ENCODE measurements around the gene CTNND2. TPM values are rescaled to one million over a fixed set of nuclear protein-coding genes. Genes with fewer than 3 reads are reported as not detected.

CTNND2 gene
- total RNA-seq, 1 donor from 2014 or later = not detected

DNA sequence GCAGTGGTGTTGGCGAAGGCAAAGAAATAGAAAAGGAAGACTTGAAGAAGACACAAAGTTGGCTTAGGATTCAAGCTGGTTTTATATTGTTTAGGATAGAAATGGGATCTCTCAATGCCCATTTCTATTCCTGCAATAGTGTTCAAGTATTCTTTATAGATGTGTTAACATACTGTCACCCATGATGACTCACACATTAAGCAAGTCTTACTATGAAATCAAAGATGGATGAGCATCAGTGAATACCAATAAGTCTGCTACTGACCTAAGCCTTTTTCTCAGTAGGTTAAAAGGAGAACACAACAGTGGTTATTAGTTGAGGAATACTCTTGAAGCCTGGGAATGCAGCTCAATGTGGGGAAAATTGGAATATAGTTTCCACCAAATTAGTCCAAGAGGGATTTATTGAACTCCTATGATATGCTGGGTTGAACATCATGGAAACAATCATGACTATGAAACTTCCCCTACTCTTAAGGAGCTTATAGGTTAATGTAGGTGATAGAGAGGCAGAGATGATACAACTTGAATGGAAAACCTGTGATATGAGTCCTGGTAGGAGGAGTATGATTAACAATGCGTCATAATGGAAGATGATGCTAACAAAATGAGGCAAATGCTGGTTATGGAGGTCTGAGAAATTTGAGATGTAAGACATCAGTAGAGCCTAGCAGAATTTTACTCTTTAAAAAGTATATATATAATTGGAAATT, 726.1 kb downstream of the CTNND2 start:
- DNase-seq (ENCODE audit: low read depth, low spot score) = no peak

DNA sequence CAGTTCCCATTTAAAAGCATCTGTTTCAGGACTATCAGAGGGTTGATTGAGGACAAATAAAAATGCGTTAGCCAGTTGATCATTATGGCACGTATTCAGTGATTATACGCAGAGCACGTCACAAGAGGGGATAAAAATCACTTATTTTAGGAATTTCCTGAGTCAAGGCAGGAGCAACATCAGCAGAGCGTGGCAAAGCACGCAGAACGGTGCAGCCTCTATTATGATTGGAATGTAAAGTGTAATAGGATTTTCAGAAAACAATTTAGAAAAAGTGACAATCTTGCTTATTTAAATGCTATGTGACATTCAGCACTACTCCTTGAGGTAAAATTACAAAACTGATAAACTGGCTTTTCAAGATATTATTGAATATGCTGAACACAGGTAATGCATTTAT, 729.7 kb downstream of the CTNND2 start:
- DNase-seq (ENCODE audit: low read depth, low spot score) = no peak

DNA sequence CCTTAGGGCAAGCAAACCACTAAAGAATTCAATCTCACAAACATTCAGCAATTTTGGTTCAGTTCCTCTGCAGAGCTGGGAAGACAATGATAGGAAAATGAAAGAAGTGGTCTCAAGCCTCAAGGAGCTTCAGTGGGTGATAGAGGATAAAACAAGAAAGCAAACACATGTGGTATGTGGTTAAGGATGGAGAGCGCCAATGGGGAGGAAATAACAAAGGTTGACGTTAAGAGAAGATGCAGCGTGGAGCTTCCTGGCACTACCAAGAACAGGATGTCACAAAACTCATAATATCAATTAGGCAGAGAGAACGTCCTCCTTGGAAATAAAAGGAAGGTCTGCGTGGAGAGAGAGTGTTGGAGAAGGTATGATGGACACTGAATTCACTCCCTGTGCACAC, 731.8 kb downstream of the CTNND2 start:
- no peak for DNase-seq (ENCODE audit: low read depth, low spot score)

DNA sequence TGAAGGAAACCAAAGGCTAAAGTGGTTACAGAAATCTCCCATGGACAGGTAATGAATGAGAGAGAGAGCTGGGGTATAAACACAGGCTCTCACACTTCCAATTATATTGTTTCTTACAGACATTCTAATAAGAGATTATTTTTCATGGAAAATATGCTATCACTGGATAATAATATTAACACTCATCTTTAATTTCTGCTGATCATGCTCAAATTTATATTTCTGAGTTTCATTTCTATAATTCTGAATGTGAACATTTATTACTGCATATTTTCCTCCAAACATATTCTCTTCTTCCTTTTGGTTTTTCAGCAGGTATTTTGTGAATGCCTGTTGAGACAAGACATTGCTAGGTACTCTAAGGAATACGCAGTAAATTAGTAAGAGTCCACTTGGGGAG, 733.0 kb downstream of the CTNND2 start:
- no peak for DNase-seq (ENCODE audit: low read depth, low spot score)

DNA sequence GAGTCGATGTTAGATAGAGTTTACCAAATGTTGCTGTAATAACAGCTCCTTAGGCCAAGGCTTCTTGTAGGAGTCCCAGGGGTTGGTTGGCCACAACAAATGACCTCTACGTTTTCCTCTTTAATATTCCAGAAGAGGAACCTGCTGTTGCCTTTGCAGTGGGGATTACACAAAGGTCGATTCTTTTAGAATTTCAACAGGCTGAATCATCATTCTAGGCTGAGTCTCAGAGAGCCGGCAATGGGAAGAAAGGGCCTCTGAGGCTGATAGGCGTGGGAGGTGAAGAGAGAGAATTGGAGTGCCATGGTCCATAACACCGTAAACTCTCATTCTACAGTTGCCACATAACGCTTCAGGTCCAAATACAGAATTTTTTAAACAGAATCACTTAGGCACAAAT, 737.3 kb downstream of the CTNND2 start:
- no peak for DNase-seq (ENCODE audit: low read depth, low spot score)

DNA sequence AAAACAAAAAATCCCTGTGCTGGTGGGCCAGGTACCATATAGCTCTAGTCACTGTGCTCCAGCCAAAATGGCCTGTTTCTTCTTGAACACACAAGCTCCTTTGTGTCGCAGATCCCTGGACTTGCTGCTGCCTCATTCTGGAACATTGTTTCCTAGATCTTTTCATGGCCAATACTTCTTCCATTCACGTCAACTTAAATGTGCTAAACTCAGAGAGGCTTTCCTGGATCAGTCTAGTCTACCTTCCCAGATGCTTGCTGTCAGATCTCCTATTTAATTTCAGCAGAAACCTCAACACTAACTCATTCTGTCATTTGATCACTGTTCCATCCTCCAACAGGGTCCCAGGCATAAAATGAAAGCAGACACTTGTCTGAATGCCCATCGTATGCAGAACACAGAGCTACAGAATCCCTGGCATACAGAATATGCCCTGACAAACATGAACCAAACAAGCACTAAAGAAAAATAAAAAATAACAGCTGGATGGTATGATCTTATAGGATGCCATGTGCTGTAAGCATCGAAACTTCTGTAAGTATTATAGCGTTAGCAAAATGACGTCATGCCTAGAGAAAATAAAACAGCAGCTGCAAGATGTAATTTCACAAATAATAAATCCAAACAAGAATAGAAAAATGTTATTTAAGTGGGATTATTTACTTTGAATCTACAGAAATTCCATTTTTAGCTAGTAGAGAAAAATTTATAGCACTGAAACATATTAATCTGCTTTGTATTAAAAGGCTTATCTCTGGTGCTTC, 739.5 kb downstream of the CTNND2 start:
- no peak for DNase-seq (ENCODE audit: low read depth, low spot score)

DNA sequence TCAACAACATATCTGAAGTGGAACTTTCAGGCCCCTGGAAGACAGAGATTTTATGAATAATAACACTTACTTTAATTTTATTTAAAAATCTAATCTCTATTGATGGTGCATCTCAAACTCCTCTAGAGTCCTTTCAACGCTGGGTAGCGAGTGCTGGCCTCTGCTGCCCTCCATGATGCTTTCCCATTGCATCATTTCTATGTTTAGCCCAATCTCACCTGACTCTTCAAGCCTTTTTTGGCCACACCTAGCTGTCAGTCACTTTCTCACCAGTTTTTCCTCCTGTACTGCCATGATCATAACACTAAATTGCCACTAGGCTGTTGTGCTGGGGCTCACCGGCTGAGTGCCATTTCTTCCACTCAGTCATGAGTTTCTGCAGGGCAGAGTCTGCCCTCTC, 747.1 kb downstream of the CTNND2 start:
- no peak for DNase-seq (ENCODE audit: low read depth, low spot score)

DNA sequence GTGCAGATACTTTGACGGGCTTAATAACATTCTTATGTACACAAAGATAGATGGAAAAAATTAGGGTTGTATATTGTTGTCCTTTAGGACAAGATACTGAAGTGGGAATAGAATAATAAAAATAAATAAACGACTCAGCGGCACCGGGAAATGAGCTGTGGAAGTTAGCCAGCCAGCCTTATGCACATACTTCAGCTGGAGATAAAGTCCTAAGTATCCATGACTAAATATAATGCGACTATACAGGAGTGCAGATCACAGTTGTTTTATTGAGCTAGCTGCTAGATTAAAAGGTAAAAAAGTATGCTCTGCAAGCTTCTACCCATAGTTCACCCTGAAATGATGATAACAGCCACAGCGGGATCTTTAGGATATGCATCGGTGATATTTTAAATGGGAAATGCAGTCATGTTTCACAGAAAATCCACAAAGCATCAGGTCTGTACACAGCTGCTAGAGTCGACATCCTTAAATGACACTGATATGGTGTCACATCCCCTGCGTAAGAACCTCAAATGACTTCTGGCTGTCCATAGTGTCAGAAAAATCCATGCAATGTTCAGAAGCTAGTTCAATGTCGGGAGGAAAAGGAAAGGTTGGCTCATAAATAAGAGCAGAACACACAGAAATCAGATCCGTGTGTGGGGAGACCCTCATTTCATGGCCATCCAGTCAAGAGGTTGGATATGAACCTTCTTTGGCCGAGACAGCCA, 750.4 kb downstream of the CTNND2 start:
- DNase-seq (ENCODE audit: low read depth, low spot score) = no peak

DNA sequence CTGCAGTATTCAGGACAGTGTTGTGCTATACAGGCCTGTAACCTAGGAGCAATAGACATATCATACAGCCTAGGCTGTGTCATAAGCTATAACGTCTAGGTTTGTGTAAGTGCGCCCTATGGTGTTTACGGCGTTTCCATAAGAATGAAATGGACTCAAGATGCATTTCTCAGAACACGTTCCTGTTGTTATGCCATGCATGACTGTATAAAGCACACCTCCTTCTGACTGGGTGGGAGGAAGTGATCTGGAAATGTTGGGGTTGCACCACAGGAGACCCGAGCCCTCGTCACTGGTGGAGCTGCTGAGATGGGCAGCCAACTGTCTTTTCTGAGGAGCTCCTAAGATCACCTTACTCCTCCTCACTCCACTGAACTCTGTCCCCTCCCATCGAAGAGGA, 751.9 kb downstream of the CTNND2 start:
- no peak for DNase-seq (ENCODE audit: low read depth, low spot score)

DNA sequence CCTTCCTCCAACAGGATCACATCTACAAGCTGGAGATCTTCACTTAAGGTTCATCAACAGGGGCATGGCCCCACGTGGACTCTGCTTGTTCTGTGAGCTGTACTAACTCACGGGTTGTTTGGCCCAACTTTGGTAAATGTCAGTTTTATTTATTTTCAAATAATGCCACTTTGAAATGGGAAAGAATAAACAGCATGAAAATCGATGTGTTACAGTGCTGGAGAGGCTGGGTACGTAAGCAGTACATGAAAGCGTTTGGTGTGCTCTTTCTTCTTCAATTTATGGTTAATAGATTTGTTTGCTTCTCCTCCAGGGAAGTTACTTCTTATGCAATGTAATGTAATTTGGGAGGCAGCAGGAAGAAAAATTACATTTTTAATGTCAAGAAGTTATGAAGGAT, 753.3 kb downstream of the CTNND2 start:
- no peak for DNase-seq (ENCODE audit: low read depth, low spot score)

DNA sequence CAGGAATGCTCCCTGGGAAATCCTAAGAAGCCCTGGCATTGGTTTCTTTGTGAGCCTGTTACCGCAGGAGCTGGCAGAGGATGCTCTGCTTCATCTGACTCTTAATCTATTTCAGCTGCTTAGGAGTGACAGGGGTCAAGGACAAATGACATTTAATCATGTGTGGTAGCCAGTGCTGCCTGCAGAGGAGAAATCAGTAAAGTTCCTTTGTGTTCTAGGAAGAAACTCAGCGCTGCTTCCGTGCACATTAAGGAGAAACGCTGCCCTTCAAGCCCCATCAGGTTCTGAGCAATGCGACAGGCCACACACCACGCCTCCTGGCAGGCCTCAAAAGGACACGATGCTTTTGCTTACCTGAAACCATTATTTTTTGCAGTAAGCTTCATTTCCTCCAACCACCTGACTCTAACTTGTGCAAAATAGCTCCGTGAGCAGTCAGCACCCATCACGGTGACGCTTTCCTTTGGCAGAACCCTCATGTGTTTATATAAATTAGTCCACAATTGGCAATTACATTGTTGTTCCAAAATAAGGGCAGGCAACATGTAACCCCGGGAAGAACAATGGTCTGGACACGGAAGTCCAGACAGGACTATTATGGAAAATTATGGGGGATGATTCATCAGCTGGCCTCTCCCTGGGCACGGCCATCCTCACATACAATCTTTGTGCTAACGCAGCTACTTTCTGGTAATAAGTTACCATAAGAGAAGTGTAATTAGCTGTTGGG, 755.3 kb downstream of the CTNND2 start:
- no peak for DNase-seq (ENCODE audit: low read depth, low spot score)

DNA sequence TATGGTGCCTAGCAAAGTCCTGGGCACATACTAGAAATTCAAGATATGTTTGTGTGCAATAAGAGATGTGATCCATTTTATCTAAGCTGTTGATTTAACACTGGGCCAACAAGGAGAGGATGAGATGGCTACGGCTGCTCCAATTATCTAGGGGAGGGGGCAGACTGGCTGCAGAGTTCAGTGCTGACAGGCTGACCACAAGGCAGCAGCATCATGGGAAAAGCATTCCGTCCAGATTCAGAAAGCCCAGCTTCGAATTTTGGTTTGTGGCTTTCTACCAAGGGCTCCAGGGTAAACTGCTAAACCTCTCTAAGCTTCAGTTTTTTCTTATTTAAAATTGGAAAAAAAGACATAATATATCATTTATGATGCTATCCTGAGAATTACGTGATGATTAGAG, 758.1 kb downstream of the CTNND2 start:
- DNase-seq (ENCODE audit: low read depth, low spot score) = no peak

DNA sequence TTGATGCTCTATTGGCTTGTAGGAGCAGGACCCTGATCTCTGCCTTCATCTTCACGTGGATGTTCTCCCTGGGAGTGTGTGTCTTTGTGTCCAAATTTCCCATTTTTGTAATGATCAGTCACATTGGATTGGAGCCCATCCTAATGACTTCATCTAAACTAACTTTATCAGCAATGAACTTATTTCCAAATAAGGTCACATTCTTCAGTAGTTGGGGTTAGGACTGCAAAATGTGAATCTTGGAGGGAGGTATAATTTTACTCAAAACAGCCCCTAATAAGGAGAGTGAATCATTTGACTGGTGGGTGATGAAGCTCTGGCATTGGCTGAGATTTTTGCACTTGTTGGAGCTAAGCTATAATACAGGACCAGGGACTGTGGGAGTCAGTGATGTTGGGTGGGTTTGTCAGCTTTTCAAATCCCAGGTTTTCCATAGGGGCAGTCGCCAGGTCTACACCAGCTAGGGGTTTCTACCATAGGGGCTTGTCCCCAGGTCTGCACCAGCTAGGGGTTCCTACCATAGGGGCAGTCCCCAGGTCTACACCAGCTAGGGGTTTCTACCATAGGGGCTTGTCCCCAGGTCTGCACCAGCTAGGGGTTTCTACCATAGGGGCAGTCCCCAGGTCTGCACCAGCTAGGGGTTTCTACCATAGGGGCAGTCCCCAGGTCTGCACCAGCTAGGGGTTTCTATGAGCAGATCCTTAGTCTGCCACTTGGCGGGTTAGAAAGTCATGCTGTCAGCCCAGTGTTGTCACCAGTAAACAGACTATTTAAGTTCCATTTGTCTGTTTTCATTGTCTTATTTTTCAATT, 760.6 kb downstream of the CTNND2 start:
- no peak for DNase-seq (ENCODE audit: low read depth, low spot score)

DNA sequence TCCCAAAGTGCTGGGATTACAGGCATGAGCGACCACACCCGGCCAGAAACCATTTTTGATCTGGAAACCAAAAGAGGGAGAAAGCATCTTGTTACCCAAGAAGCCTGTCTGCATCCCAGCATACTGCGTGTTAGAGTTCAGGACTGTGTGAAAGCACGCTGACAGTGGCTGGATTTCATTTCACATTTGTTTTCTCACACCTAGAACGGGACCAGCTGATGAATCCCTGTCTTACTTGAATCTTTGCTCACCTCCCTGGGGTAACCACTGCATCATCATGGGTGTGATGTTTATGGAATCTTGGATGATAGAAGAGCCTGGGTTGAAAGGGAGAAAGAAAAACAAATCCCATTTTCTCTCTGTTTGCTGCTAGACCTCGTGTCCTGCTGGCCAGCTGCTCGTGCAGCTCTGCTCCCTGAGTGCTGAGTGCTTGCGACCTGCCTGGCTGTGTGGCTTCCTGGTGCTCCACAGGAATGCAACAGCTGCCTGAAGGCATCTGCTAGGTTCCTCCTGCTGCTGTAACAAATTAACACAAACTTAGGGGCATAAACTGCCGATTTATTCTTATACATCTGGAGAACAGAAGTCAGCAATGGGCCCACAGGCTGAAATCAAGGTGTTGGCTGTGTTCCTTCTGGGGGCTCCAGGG, 764.9 kb downstream of the CTNND2 start:
- DNase-seq (ENCODE audit: low read depth, low spot score) = no peak

DNA sequence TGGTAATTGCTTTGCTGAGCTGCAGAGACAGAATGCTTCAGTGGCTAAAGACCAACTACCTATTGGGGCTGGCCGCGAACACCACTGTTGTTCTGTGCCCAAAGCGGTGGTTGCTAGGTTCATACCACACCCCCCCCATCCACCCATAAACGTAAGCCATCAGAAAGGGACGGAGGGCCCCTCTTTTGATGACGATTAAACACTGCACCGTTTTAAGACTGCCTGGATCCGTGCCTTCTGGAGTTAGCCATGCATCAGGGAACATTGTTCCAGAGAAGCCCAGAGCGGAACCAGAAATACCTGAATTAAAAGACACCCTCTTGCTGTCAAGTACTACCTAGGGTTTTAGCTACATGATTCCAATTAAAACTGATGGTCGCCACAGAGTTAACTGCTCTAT, 774.1 kb downstream of the CTNND2 start:
- DNase-seq (ENCODE audit: low read depth, low spot score) = no peak

DNA sequence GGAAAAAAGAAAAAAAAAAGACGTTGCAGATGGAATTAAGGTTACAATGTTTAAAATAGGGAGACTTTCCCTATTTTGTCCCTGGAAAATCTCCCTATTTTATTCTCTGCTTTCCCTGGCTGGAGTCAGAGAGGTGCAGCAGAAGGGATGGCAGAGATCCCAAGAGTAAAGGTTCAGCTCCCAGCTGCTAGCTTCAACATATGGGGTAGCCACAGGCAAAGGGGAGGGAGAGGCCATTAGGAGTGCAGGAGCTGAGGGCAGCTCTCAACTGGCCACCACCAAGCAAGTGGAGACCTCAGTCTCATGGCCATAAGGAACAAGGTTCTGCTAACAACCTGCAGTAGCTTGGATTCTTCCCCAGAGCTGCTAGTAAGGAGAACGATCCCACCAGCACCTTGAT, 776.2 kb downstream of the CTNND2 start:
- DNase-seq (ENCODE audit: low read depth, low spot score) = no peak

DNA sequence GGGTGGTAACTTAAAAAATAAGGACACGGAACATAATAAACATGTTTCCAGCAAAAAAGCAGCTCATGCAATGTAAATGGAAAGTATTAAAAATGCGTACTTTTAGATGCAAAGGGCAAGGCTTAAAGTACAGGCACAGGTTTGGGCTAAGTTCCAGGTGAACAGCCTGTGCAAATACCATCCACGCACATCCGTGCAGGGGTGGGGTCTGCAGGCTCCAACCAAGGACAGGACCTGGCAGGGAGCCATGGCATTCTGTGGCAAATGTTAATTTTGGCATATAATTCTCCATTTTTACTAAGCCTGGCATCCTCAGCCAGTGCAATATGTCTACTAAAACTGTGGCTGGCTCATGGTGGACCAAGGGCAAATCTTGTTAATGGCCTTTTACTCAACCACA, 777.4 kb downstream of the CTNND2 start:
- no peak for DNase-seq (ENCODE audit: low read depth, low spot score)

DNA sequence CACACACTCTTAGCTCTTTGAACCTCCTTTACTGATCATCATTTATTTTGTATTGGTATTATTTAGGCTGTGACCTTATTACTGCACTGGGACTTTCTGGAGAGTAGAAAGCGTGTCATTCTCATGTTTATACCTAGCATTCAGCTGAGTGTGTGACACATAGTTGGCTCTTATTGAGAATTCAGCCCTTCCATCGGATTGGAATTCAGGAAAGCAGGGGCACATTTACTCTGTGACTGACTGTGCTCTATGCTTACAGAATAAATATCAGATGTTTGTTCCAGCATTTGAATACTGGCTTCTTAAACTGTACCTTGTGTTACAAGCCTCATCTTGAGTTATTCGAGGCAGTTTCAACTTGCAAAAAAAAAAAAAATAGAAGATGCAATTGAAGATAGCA, 782.4 kb downstream of the CTNND2 start:
- DNase-seq (ENCODE audit: low read depth, low spot score) = no peak

DNA sequence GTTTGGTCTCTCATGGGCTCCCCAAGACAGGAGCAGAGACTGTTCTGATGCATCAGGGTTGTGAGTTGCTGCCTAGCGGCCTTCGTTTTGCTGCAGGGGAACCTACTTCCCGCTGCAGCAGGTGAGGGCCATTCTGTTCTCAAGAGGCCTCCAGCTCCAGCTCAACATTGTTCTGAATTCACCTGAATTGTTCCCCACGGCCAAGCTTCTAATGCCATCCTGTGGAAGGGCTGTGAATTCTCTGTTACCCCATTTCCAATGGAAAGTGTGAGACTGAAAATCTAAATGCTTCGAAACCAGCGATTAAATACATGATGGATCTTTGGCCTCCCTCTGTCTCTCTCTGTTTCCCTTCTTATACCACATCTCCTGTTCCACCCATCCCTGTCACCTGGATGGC, 794.1 kb downstream of the CTNND2 start:
- no peak for DNase-seq (ENCODE audit: low read depth, low spot score)

DNA sequence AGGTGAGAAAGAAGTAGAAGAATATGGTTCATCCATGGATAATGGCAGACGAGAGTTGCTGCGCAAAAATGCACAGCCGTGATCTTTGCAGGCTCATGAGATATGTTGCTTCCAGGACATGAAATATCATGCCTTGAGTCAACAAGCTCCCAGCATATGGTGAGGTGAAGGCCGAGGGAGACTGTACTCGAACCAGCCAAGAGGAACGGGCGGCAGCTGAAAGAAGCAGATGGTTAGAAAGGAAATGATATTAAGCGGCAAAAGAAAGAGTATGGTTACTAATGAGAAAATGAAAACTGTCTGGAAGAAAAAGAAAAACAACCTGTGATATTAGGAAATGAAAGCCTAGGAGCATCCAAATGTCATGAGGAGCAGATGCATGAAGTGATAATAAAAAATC, 798.5 kb downstream of the CTNND2 start:
- DNase-seq (ENCODE audit: low read depth, low spot score) = no peak
